ENCODE data around the gene ERO1B.
A peak's percentile ranks its signal among the peaks of the same experiment; 100 is the strongest.
"Not testable (repeated sequence)": the region's sequence is repeated elsewhere in the genome, so short reads cannot be mapped to it uniquely, and the experiment has no call there.

Gene ERO1B

GRCh38 chr1:236242568-236242967 lies 39.2 kb downstream of the ERO1B start:
- no peak for DNase-seq

- DNase-seq: no peak
Measured at GRCh38 chr1:236240675-236241074, 41.1 kb downstream of the ERO1B start.

DNA sequence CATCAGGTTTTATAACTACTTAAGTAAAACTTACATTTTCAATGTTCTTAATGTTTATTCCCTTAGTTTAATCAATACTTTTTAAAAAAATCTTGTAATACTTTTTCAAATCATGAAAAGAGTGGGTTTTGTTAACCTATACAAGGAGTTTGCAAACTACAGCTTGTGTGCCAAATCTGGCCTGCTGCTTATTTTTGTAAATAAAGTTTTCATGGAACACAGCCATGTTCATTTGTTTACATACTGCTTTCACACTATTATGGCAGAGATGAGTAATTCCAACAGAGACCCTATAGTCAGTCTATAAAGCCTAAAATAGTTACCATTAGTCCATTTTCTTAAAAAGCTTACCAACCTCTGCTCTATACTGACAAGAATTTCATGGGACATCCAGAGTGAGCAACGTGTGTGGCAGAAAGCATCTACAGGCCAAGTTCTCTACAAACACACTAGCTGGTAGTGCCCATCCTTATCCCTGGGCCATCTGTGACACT lies 42.6 kb downstream of the ERO1B start:
- DNase-seq: no peak

- DNase-seq: no peak
Measured at GRCh38 chr1:236235116-236235515, 46.6 kb downstream of the ERO1B start.

DNA sequence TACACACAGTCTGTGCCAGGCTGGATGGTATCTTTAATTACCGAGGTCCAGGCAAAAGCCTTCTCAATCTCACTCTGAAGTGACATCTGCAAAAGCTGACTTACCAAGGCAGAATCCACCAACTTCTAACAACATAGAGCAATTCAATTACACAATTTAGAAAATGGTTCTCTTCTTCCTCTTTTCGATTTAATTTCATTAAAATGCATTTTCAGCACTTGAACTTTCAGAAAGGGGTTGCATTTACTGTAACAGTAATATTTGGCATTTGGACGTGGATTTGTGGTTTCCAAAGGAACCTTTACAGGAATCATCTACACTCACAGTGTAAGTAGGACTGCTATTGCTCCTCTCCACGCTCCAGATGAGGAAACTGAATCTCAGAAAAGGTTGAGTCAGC lies 53.3 kb downstream of the ERO1B start:
- peak; percentile 38 to 50 for DNase-seq

DNA sequence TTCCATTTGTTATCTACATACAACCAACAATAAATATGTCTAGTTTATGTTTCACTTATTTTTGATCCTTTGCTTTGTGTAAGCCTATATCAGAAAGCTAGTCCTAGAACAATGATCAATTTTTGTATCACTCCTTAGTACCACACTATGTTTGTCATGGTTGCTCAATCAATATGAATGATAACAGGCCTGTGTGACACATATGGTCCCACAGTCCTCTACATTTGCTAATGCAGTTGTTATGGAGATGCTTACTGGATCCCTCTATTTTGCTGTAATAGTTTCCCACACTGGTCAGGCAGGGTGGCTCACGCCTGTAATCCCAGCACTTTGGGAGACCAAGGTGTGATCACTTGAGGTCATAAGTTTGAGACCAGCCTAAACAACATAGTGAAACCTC lies 59.1 kb downstream of the ERO1B start:
- no peak for DNase-seq

GRCh38 chr1:236220473-236220872 lies 61.3 kb downstream of the ERO1B start:
- DNase-seq: no peak

DNA sequence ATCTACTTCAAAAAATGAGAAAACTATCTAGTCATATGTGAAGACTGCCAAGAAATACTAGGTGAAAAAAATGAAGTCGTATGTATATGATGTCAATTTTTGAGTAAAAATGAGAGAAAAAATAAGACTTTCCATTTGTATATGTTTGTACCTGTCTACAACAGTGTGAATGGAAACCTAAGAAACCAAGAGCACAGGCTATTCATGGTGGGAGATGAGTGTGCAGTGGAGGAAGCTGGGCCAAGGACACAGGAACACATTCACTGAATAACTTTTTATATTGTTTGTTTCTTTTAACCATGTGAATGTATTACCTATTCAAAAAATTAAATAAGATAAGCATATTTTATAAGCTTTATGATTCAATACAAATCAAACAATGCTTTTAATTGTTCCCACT lies 67.0 kb downstream of the ERO1B start:
- no peak for DNase-seq

DNA sequence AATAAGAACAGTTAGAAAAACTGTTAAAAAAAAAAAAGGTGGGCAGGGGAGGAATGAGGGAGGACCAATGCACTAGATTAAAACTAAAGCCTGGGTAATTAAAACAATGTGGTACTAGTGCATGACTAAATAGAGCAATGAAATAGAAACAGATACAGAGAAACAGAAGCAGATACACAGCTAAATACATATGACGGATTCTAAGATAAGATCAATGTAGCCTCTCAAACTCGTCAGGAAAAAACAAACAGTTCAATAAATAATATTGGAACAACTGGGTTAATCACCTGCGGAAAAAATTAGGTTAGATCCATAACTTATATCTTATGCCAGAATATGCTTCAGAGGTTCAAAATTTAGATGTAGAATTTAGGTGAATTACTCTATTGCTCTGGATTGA lies 68.2 kb downstream of the ERO1B start:
- DNase-seq: no peak

- no peak for DNase-seq
Measured at GRCh38 chr1:236211815-236212214, 69.9 kb downstream of the ERO1B start.

DNA sequence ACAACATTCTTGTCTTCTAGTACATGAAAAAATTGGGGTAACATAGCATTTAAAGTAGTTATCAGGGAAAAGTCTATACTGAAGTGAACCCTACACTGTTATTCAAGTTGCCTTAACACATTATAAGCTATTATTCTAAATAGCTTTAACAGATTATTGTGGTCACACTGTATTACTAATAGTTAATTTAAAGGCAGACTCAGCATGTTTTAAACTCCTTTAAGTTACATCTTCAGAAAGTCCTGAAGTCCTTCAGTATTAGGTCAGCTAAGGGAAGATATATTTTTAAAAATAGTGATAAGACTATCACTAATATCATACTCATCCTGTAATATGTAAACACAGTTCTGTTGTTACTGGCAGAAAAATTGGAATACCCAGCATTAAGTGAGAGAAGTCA lies 72.0 kb downstream of the ERO1B start:
- no peak for DNase-seq

DNA sequence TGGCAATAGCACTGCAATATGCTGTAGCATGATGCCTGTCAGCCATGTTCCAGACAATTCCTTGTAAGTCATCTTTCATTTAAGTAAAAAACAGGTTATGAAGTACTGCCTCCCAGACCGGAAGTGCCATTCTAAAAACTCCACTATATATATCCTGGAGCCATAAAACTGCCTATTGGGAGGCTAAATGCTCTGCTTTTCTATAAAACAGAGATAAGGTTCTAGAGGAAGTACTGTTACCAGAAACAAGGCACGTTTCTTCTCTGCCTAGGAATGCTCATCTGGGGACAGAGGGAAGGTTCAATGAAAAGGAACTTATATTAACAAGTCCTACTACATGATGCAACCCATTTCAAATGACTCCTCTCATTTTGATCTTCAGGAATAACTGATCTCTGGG lies 72.6 kb downstream of the ERO1B start:
- DNase-seq: no peak

DNA sequence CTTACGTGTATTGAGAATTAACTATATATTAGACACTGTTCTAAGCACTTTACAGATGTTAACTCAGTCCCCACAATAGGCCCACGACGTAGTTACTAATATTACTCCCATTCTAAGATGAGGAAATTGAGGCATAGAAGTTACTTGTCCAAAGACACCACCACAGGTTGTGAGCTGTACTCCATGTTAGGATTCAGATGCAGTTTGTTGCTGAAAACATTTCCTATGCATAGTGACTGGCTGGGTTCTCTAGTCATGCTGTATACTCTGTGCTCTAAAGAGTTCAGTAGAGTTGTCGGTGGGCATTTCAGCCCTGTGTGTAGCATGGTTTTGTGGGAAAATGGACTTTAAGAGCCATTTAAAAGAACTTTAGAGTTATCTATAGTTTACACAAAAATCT lies 74.2 kb downstream of the ERO1B start:
- DNase-seq: no peak

- DNase-seq: no peak
Measured at GRCh38 chr1:236207121-236207520, 74.6 kb downstream of the ERO1B start.

GRCh38 chr1:236206548-236206947 lies 75.2 kb downstream of the ERO1B start:
- DNase-seq: peak; percentile 49 to 67

- DNase-seq: no peak
Measured at GRCh38 chr1:236204656-236205055, 77.1 kb downstream of the ERO1B start.

DNA sequence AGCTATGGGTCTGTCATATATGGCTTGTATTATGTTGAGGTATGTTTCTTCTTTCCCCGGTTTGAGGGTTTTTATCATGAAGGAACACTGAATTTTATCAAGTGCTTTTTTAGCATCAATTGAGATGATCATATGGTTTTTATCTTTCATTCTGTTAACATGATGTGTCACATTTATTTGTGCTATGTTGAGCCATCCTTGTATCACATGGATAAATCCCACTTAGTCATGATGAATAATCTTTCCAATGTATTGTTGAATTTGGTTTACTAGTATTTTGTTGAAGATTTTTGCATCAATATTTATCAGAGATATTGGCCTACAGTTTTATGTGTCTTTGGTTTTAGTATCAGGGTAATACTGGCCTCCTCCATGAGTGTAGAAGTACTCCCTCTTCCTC lies 77.7 kb downstream of the ERO1B start:
- no peak for DNase-seq

DNA sequence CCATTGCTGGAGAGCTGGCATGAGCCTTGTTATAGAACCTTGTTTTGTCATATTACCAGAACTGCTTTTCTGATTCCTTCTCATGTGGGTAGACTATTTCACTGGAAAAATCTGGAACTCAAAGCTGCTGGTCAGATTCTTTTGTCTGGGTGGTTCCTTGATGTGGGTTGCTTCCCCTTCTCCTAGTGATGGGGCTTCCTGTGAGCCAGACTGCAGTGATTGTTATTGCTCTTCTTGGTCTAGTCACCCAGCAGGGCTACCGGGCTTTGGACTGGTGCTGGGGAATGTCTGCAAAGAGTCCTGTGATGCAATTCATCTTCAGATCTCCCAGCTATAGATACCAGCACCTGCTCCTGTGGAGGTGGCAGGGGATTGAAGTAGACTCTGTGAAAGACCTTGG lies 80.0 kb downstream of the ERO1B start:
- peak; percentile 23 to 45 for DNase-seq

GRCh38 chr1:236200925-236201324 lies 80.8 kb downstream of the ERO1B start:
- no peak for DNase-seq

DNA sequence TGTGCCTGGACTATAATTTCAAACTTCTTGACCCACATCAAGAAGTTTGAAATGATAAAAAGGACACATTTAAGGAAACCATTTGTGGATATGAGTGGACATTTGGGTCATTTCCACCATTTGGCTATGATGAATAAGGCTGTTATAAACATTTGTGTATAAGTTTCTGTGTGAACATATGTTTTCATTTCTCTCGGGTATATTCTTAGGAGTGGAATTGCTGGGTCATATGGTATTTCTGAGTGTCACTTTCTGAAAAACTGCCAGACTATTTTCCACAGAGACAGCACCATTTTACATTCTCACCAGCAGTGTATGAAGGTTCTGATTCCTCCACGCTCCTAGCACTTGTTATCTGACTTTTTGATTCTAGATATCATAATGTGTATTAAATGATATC lies 88.6 kb downstream of the ERO1B start:
- no peak for DNase-seq

GRCh38 chr1:236188084-236188483 lies 93.7 kb downstream of the ERO1B start:
- not testable (repeated sequence) for DNase-seq

DNA sequence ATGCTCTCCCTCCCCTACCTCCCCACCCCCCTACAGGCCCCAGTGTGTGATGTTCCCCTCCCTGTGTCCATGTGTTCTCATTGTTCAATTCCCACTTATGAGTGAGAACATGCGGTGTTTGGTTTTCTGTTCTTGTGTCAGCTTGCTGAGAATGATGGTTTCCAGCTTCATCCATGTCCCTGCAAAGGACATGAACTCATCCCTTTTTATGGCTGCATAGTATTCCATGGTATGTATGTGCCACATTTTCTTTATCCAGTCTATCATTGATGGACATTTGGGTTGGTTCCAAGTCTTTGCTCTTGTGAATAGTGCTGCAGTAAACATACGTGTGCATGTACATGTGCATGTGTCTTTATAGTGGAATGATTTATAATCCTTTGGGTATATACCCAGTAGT lies 95.3 kb downstream of the ERO1B start:
- not testable (repeated sequence) for DNase-seq

DNA sequence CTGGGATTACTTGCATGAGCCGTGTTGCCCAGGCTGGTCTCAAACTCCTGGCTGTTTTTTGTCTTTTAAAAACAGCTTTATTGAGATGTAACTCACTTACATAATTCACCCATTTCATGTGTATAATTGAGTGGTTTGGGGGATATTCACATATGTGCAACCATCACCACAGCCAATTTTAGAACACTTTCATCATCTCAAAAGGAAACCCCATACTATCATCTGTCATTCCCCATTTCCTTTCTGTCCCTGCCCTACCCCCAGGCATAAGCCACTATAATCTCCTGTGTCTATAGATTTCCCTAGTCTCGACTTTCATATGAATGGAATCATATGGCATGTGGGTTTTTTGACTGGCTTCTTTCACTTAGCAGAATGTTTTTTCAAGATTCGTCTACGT lies 96.1 kb downstream of the ERO1B start:
- DNase-seq: peak; percentile 54 to 59

DNA sequence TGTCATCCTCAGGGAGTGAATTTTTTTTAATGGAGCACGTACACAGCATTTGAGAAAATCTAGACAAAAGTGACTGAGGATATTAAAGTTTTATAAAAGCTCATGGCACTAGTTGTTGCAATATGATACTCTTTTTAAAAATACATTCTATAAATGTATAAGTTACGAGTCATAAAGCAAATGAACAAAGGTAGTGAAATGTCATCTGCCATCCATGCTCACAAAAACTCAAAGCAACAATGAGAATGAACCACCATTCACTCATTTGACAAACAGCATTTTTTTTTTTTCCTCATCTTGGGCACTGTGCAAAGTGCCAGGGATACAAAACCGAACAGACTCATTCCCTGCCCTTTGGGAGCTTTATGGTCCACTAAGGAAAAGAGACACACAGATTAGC lies 100.7 kb downstream of the ERO1B start:
- no peak for DNase-seq

DNA sequence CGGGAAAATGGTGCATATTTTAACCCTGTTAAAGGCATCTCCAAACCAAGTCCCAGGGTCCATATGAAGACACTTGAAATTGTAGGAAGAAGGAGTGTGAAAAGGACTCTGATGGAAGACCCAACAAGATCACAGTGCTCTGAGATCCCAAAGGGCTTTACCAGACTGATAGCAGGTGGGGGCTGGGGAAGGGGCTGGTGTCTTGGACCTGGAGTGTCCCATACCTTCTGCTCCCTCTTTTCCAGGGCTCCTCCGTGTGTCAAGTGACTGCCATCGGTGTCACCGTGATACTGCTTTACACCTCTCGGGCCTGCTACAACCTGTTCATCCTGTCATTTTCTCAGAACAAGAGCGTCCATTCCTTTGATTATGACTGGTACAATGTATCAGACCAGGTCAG lies 102.1 kb downstream of the ERO1B start:
- DNase-seq: no peak
